ENCODE data around the gene UCK2. TPM values are rescaled to one million over a fixed set of nuclear protein-coding genes. Genes with fewer than 3 reads are reported as not detected.

Gene UCK2
- total RNA-seq, 1 donor: 97.6 TPM

- no peak for DNase-seq (ENCODE audit: low read depth)
- TF ChIP-seq, protein P1, sequence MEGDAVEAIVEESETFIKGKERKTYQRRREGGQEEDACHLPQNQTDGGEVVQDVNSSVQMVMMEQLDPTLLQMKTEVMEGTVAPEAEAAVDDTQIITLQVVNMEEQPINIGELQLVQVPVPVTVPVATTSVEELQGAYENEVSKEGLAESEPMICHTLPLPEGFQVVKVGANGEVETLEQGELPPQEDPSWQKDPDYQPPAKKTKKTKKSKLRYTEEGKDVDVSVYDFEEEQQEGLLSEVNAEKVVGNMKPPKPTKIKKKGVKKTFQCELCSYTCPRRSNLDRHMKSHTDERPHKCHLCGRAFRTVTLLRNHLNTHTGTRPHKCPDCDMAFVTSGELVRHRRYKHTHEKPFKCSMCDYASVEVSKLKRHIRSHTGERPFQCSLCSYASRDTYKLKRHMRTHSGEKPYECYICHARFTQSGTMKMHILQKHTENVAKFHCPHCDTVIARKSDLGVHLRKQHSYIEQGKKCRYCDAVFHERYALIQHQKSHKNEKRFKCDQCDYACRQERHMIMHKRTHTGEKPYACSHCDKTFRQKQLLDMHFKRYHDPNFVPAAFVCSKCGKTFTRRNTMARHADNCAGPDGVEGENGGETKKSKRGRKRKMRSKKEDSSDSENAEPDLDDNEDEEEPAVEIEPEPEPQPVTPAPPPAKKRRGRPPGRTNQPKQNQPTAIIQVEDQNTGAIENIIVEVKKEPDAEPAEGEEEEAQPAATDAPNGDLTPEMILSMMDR (IDR thresholded peaks at IDR 0.05; ENCODE audit: insufficient read depth, low read depth, low read length): no peak
- H3K4me3 ChIP-seq (ENCODE audit: low read depth, low read length): no peak overlapping the region
Observed at GRCh38 chr1:165907256-165907857, 79.9 kb downstream of the UCK2 start.

- no peak overlapping the region for H3K4me3 ChIP-seq (ENCODE audit: low read depth, low read length)
- TF ChIP-seq, protein P1 (IDR thresholded peaks at IDR 0.05; ENCODE audit: insufficient read depth, low read depth, low read length): no peak
- peak; percentile 87 for DNase-seq (ENCODE audit: low read depth)
Observed at GRCh38 chr1:165910764-165911421, 83.5 kb downstream of the UCK2 start.

GRCh38 chr1:165911609-165912281 lies 84.3 kb downstream of the UCK2 start:
- H3K4me3 ChIP-seq (ENCODE audit: low read depth, low read length): no peak overlapping the region
- TF ChIP-seq, protein P1 (IDR thresholded peaks at IDR 0.05; ENCODE audit: insufficient read depth, low read depth, low read length): no peak
- DNase-seq (ENCODE audit: low read depth): no peak

DNA sequence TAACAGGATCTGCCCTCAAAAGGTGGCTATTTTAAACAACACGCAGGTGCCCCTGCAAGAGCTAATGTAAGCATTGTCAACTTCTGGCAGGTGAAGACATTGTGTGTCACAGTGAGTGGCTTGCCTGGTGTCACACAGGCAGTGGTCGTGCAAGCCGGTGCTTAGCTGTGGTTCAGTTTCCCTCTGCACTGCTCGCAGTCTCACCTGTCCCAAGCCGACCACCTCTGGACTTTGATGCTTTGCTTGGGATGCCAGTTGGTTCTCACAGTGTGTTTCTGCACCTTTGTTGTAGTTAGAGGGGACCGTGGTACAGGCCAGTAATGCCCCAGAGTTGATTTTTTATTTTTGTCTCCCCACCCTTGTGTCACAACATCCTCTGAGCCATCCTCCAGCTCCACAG lies 85.2 kb downstream of the UCK2 start:
- no peak for DNase-seq (ENCODE audit: low read depth)
- TF ChIP-seq, protein P1 (IDR thresholded peaks at IDR 0.05; ENCODE audit: insufficient read depth, low read depth, low read length): no peak
- H3K4me3 ChIP-seq (ENCODE audit: low read depth, low read length): no peak overlapping the region

DNA sequence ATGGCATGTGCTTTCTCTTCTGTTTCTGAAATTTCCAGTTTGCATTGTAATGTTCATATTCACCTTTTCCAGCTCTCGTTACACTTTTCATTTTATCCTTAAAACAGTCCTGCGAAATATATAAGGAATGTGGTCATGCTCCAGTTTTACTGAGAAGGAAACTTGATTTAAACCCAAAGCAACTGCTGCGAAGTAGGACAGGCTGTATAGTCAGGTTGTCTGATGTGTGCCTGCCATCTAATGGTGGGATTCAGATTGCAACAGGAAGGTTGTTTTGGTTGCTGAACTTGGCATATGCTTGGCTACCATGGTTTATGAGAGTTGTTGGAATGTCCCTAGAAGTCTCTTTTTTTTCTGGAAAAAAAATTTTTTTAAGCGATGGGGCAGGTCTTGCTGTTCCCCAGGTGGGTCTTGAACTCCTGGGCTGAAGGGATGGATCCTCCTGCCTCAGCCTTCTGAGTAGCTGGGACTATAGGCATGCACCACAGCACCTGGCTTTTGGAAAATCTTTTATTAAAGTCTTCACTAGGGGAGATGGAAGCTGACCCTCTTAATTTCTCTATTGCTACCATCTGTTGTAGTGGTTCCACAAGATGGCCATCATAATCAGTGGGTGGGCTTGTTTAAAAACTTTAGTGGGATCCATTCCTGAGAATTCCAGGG lies 86.9 kb downstream of the UCK2 start:
- TF ChIP-seq, protein P1 (IDR thresholded peaks at IDR 0.05; ENCODE audit: insufficient read depth, low read depth, low read length): peak; percentile 95
- H3K4me3 ChIP-seq (ENCODE audit: low read depth, low read length): no peak overlapping the region
- DNase-seq (ENCODE audit: low read depth): peak; percentile 84

- no peak overlapping the region for H3K4me3 ChIP-seq (ENCODE audit: low read depth, low read length)
- DNase-seq (ENCODE audit: low read depth): no peak
- TF ChIP-seq, protein P1 (IDR thresholded peaks at IDR 0.05; ENCODE audit: insufficient read depth, low read depth, low read length): no peak
Observed at GRCh38 chr1:165915480-165915879, 88.1 kb downstream of the UCK2 start.

All from fibroblast of villous mesenchyme (primary cell).